Type B pancreatic cell (in vitro differentiated cells): ENCODE results near the gene SLC25A53. TPM values are rescaled to one million over a fixed set of nuclear protein-coding genes. Genes with fewer than 3 reads are reported as not detected.
A peak's percentile ranks its signal among the peaks of the same experiment; 100 is the strongest.

Experiments
- DNase-seq: peaks from one replicate; pipeline ENCODE4 v3.0.0; 2021; ENCODE audit warnings: mixed read lengths; ENCODE audit not compliant: unreplicated experiment; ENCODE audit errors: extremely low spot score
- H3K27ac Mint-ChIP-seq: 2 replicates; pipeline ENCODE4 v1.8.0; 2021; ENCODE audit warnings: mild to moderate bottlenecking, mixed read lengths
- H3K27me3 Mint-ChIP-seq: 2 replicates; pipeline ENCODE4 v1.8.0; 2021; ENCODE audit warnings: mixed read lengths
- H3K36me3 Mint-ChIP-seq: 2 replicates; pipeline ENCODE4 v1.8.0; 2021; ENCODE audit warnings: mixed read lengths
- H3K4me1 Mint-ChIP-seq: one replicate; pipeline ENCODE4 v1.8.0; 2021; ENCODE audit warnings: mixed read lengths; ENCODE audit not compliant: unreplicated experiment
- H3K4me3 Mint-ChIP-seq: 2 replicates; pipeline ENCODE4 v1.8.0; 2021; ENCODE audit warnings: mild to moderate bottlenecking, mixed read lengths
- H3K9me3 Mint-ChIP-seq: 2 replicates; pipeline ENCODE4 v1.8.0; 2021; ENCODE audit warnings: mixed read lengths
- total RNA-seq: library from RNA; stranded (reverse); gene quantifications from 2 replicates; pipeline ENCODE4 v1.2.1, GENCODE V29; 2021; ENCODE audit warnings: low replicate concordance
- TF ChIP-seq, protein P1 (sequence below): fragments of 200-600 bp; sonication (generic); conservative IDR thresholded peaks from 2 replicates; pipeline ENCODE4 v1.5.0; 2021; ENCODE audit warnings: antibody characterized with exemption, mild to moderate bottlenecking

SLC25A53 gene
- total RNA-seq, 1 donor from 2014 or later, result 9.3 TPM

- Mint-ChIP-seq H3K4me1 (no peaks in the 10 kb centered on the region), H3K9me3 (no peaks in the 10 kb centered on the region), H3K4me3 (no peak overlapping the region), H3K27ac (no peak overlapping the region), H3K36me3 (no peaks in the 10 kb centered on the region), H3K27me3 (no peaks in the 10 kb centered on the region)
- DNase-seq, result no peak
- TF ChIP-seq, protein P1, sequence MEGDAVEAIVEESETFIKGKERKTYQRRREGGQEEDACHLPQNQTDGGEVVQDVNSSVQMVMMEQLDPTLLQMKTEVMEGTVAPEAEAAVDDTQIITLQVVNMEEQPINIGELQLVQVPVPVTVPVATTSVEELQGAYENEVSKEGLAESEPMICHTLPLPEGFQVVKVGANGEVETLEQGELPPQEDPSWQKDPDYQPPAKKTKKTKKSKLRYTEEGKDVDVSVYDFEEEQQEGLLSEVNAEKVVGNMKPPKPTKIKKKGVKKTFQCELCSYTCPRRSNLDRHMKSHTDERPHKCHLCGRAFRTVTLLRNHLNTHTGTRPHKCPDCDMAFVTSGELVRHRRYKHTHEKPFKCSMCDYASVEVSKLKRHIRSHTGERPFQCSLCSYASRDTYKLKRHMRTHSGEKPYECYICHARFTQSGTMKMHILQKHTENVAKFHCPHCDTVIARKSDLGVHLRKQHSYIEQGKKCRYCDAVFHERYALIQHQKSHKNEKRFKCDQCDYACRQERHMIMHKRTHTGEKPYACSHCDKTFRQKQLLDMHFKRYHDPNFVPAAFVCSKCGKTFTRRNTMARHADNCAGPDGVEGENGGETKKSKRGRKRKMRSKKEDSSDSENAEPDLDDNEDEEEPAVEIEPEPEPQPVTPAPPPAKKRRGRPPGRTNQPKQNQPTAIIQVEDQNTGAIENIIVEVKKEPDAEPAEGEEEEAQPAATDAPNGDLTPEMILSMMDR, result no peak
These were observed 19.3 kb downstream of the SLC25A53 start for GRCh38 chrX:104137496-104137895.

DNA sequence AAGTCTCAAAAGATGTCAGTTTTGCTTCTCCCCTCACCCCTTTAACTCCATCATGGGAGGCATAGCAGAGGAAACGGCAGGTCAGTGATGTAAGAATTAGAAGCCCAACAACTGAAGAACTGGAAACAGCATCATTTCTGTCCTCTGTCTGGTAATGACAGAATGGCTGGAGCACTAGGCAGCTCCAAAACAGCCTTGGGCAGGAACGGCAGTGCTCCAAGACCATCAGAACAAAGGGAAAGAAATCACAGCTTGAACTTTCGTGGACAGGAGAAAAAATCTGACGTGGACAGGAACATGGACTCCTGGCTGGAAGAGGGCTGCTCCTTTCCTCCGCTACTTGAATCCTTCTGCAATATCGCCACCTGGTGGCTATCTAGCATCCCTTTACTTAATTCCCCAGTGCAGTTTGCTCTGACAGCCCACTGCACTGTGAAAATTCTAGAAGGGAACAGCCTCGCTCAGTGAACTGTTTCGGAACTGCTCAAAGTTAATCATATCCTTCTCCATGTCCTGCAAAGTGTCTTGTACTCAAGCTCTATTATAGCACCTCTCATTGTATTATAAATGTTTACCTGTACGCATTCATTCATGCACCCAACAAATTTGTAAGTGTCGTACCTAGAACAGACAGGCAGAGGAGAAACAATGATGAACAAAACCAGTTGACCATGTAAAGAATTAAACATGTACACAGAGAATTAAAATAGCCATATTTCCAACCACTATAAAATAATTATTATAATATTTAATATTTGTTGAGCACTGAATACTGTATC lies 20.4 kb downstream of the SLC25A53 start:
- Mint-ChIP-seq H3K27ac (peak overlapping the region; percentile 59), H3K36me3 (no peaks in the 10 kb centered on the region), H3K9me3 (no peaks in the 10 kb centered on the region), H3K4me1 (no peaks in the 10 kb centered on the region), H3K4me3 (peak overlapping the region; percentile 80), H3K27me3 (no peaks in the 10 kb centered on the region)
- TF ChIP-seq, protein P1, result peak; percentile 86
- no peak for DNase-seq

- Mint-ChIP-seq H3K27me3 (no peaks in the 10 kb centered on the region), H3K27ac (no peak overlapping the region), H3K4me1 (no peaks in the 10 kb centered on the region), H3K36me3 (peaks cover 1% of the 10 kb centered on the region), H3K9me3 (no peaks in the 10 kb centered on the region), H3K4me3 (no peak overlapping the region)
- DNase-seq, result no peak
- TF ChIP-seq, protein P1, result no peak
These were observed 21.1 kb downstream of the SLC25A53 start for GRCh38 chrX:104135677-104136076.

DNA sequence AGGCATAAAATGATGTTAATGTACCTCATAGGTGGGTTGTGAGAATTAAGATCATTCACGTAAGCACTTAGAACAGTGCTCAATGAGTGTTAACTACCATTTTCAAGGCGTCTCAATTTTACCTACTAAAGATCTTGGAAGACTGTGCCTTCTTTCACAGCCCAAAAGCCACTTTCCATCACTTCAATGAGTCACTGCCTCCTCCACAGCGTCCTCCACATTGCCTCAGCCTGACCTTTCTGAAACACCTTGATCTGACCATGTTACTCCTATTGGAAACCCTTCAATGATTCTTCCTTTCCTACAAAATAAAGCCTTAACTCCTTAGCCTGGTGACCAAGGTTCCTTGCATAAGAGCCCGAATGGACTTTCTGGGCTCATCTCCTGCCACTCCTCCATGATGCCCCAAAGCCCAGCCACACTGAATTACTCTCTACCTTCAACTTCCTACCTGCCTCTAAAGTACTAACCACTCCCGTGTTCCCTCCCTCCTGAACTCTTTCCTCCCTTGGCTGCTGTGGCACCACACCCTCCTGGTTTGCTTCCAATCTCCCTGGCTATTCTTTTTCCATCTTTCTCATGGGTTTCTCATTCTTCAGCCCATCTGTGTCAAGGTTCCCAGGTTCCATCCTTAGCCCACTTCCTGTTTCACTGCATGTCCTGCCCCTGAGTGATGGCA lies 22.1 kb downstream of the SLC25A53 start:
- no peaks in the 10 kb centered on the region for H3K9me3 Mint-ChIP-seq
- TF ChIP-seq, protein P1, result no peak
- no peak overlapping the region for H3K27ac Mint-ChIP-seq
- DNase-seq, result no peak
- H3K4me3 Mint-ChIP-seq, result no peak overlapping the region
- no peaks in the 10 kb centered on the region for H3K27me3 Mint-ChIP-seq
- H3K36me3 Mint-ChIP-seq, result peaks cover 3% of the 10 kb centered on the region
- H3K4me1 Mint-ChIP-seq, result no peaks in the 10 kb centered on the region

DNA sequence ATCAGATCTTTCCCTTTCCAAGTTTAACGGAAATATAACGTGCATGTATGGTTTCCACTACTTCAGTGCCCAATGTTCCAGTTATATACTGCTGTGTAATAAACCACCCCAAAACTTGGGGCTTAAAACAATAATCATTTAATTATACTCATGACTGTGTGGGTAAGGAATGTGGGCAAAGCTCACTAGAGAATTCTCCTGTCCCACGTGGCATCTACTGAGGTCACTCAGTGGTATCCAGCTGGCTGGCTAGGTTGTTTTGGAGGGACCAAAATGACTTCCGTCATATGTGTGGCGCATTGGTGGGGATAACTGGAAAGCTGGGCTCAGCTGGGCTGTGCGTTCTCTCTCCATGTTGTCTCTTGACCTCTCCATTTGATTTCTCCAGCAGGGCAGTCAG lies 26.0 kb downstream of the SLC25A53 start:
- no peak for DNase-seq
- H3K4me1 Mint-ChIP-seq, result no peaks in the 10 kb centered on the region
- TF ChIP-seq, protein P1, result no peak
- H3K27me3 Mint-ChIP-seq, result no peaks in the 10 kb centered on the region
- no peaks in the 10 kb centered on the region for H3K9me3 Mint-ChIP-seq
- H3K4me3 Mint-ChIP-seq, result no peak overlapping the region
- peaks cover 3% of the 10 kb centered on the region for H3K36me3 Mint-ChIP-seq
- no peak overlapping the region for H3K27ac Mint-ChIP-seq
